Brain microvascular endothelial cell (primary cell): ENCODE data around the gene DRC3.

ENCODE experiments used
- DNase-seq: peaks from one replicate; pipeline ENCODE4 v3.0.0-alpha.2; 2020
- H3K27ac ChIP-seq: fragments of 250-450 bp; sonication (Bioruptor Pico); 2 replicates; pipeline ENCODE4 v1.5.1; 2020; ENCODE audit warnings: mild to moderate bottlenecking, moderate library complexity
- H3K27me3 ChIP-seq: fragments of 250-450 bp; sonication (Bioruptor Pico); replicated peaks from 2 replicates; pipeline ENCODE4 v1.5.1; 2020; ENCODE audit warnings: mild to moderate bottlenecking
- H3K36me3 ChIP-seq: fragments of 250-450 bp; sonication (Bioruptor Pico); replicated peaks from 2 replicates; pipeline ENCODE4 v1.5.1; 2020; ENCODE audit warnings: mild to moderate bottlenecking
- H3K4me3 ChIP-seq: 2 replicates; pipeline ENCODE4 v1.5.1; 2011; ENCODE audit warnings: low read depth, mild to moderate bottlenecking, control low read depth, low read length, moderate library complexity
- CTCF ChIP-seq: IDR thresholded peaks from 2 replicates; pipeline ENCODE4 v1.5.1; 2011; ENCODE audit warnings: low read depth, mild to moderate bottlenecking, moderate library complexity, low read length, control low read depth, inconsistent platforms; ENCODE audit errors: missing control alignments
- in situ Hi-C: cut with HindIII; loops from 2 replicates; pipeline ENCODE4 v1.10.0; 2017; ENCODE audit warnings: low sequenced_read_pairs, low pct_ligation_motif_present

The DRC3 gene

GRCh38 chr17:18038861-18039534 is 66.3 kb downstream of the DRC3 start, which contains the start of the genes ATPAF2 and GID4:
ATPAF2 (minus strand) TSS chr17:18039168; CDS start chr17:18039013, 155 bp downstream.
GID4 (plus strand) TSS chr17:18039408; CDS start chr17:18039465, 57 bp downstream.
- no peaks in the 10 kb centered on the region for H3K36me3 ChIP-seq
- H3K4me3 ChIP-seq = peak within 1 kb of the TSS; percentile 94
- no peaks in the 10 kb centered on the region for H3K27me3 ChIP-seq
- peak within 1 kb of the TSS; percentile 50 for H3K27ac ChIP-seq
- TF ChIP-seq CTCF = peak; percentile 33
- in situ Hi-C loops = loop anchor here (10.0 kb wide), 1 partner anchor 144 kb away; no protein-coding TSS in a partner anchor
- DNase-seq = peak; percentile 99

GRCh38 chr17:18039535-18040260 is 67.0 kb downstream of the DRC3 start:
- Histone ChIP-seq H3K4me3 (peak overlapping the region; percentile 94), H3K27ac (peak overlapping the region; percentile 32), H3K27me3 (no peaks in the 10 kb centered on the region), H3K36me3 (no peaks in the 10 kb centered on the region)
- TF ChIP-seq CTCF = no peak
- in situ Hi-C loops = loop anchor here (10.0 kb wide), 1 partner anchor 145 kb away; no protein-coding TSS in a partner anchor
- no peak for DNase-seq

- in situ Hi-C loops = no loop called here
- Histone ChIP-seq H3K4me3 (peak overlapping the region; percentile 94), H3K27ac (no peak overlapping the region), H3K27me3 (no peaks in the 10 kb centered on the region), H3K36me3 (no peaks in the 10 kb centered on the region)
- no peak for DNase-seq
- no peak for TF ChIP-seq CTCF
Measured at GRCh38 chr17:18040261-18040858, 67.7 kb downstream of the DRC3 start.

- no peak for DNase-seq
- Histone ChIP-seq H3K27ac (no peak overlapping the region), H3K36me3 (no peaks in the 10 kb centered on the region), H3K4me3 (no peak overlapping the region), H3K27me3 (no peaks in the 10 kb centered on the region)
- no peak for TF ChIP-seq CTCF
- in situ Hi-C loops = no loop called here
Measured at GRCh38 chr17:18041776-18042175, 69.1 kb downstream of the DRC3 start.

GRCh38 chr17:18042983-18043382 is 70.3 kb downstream of the DRC3 start:
- Histone ChIP-seq H3K27ac (no peak overlapping the region), H3K36me3 (peaks cover 3% of the 10 kb centered on the region), H3K4me3 (no peak overlapping the region), H3K27me3 (no peaks in the 10 kb centered on the region)
- in situ Hi-C loops = no loop called here
- DNase-seq = no peak
- TF ChIP-seq CTCF = no peak
